OCI-LY1 (cell line): ENCODE results near the gene SLC19A1.

Experiments used
- EZH2 ChIP-seq: fragments of 200-600 bp; sonication (generic), shearing (Covaris generic); IDR thresholded peaks from 2 replicates; pipeline ENCODE4 v1.8.0; 2017; ENCODE audit warnings: borderline replicate concordance, mixed run types, mild to moderate bottlenecking, antibody characterized with exemption, low read length, moderate library complexity, mixed read lengths
- TF ChIP-seq, protein P1 (sequence below): fragments of 200-600 bp; sonication (generic), shearing (Covaris generic); IDR thresholded peaks from 2 replicates; pipeline ENCODE4 v1.5.1; 2017; ENCODE audit warnings: mild to moderate bottlenecking, antibody characterized with exemption, low read length, moderate library complexity, mixed read lengths

DNA sequence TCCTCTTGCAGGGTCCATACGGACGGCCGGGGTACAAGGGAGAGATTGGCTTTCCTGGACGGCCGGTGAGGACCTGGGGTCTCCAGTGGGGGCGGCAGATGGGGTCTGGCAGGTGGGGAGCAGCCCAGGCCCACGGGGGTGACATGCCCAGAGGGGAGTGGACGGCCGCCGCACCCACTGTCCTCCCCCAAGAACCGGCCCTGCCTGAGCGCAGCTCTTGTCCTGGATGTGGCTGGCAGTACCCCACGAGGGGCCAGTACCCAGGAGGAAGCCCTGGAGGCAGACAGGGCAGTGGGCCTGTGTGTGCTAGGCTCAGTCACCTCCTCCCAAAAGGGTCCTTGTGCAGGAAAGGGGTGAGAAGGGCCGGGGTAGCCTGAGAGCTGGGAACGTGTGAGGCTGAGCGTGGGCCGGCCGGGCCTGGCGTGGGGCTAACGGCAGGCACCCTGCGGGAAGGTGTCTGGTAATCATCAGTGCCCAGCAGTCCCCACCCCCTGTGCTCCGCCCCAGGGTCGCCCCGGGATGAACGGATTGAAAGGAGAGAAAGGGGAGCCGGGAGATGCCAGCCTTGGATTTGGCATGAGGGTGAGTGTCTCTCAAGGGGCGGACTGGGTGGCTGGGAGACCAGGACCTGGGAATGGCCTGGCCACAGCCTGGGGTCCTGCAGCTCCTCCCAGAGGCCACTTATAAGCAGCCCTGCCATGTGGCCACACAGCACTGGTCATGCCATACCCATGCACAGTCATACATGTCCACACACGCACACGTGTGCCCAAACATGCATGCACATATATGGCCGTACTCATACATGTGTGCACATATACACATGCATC lies 47.2 kb downstream of the SLC19A1 start:
- TF ChIP-seq, protein P1, sequence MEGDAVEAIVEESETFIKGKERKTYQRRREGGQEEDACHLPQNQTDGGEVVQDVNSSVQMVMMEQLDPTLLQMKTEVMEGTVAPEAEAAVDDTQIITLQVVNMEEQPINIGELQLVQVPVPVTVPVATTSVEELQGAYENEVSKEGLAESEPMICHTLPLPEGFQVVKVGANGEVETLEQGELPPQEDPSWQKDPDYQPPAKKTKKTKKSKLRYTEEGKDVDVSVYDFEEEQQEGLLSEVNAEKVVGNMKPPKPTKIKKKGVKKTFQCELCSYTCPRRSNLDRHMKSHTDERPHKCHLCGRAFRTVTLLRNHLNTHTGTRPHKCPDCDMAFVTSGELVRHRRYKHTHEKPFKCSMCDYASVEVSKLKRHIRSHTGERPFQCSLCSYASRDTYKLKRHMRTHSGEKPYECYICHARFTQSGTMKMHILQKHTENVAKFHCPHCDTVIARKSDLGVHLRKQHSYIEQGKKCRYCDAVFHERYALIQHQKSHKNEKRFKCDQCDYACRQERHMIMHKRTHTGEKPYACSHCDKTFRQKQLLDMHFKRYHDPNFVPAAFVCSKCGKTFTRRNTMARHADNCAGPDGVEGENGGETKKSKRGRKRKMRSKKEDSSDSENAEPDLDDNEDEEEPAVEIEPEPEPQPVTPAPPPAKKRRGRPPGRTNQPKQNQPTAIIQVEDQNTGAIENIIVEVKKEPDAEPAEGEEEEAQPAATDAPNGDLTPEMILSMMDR: no peak
- TF ChIP-seq EZH2: no peak
